Activated CD8-positive, alpha-beta memory T cell treated with anti-CD3 and anti-CD28 coated beads, Interleukin-2, amount 50 U/mL, for 48 hours (primary cell): ENCODE measurements around the gene CASP6.
"Not testable (repeated sequence)": the region's sequence is repeated elsewhere in the genome, so short reads cannot be mapped to it uniquely, and the experiment has no call there.

Source experiments
- DNase-seq: peaks from one replicate; pipeline ENCODE4 v3.0.0-alpha.2; 2020

CASP6 gene

GRCh38 chr4:109718759-109719158 is 15.5 kb upstream of the CASP6 start:
- no peak for DNase-seq

- DNase-seq = no peak
Measured at GRCh38 chr4:109713500-109713899, 10.3 kb upstream of the CASP6 start.

GRCh38 chr4:109708990-109709389 is 5.7 kb upstream of the CASP6 start:
- no peak for DNase-seq

- no peak for DNase-seq
Measured at GRCh38 chr4:109708435-109708834, 5.2 kb upstream of the CASP6 start.

- DNase-seq = no peak
Measured at GRCh38 chr4:109703664-109704361, 568 bp upstream of the CASP6 start.

- DNase-seq = no peak
Measured at GRCh38 chr4:109701566-109702410, 1.5 kb downstream of the CASP6 start.

- no peak for DNase-seq
Measured at GRCh38 chr4:109699553-109700225, 3.6 kb downstream of the CASP6 start.

GRCh38 chr4:109698656-109699055 is 4.6 kb downstream of the CASP6 start:
- no peak for DNase-seq

GRCh38 chr4:109691411-109691920 is 11.8 kb downstream of the CASP6 start:
- no peak for DNase-seq

- DNase-seq = no peak
Measured at GRCh38 chr4:109690690-109691410, 12.4 kb downstream of the CASP6 start.

- no peak for DNase-seq
Measured at GRCh38 chr4:109684727-109685126, 18.5 kb downstream of the CASP6 start.

- DNase-seq = no peak
Measured at GRCh38 chr4:109683621-109684253, 19.5 kb downstream of the CASP6 start.

- DNase-seq = no peak
Measured at GRCh38 chr4:109682875-109683274, 20.4 kb downstream of the CASP6 start.

GRCh38 chr4:109678925-109679324 is 24.3 kb downstream of the CASP6 start:
- not testable (repeated sequence) for DNase-seq

GRCh38 chr4:109678472-109678871 is 24.8 kb downstream of the CASP6 start:
- not testable (repeated sequence) for DNase-seq

- no peak for DNase-seq
Measured at GRCh38 chr4:109676886-109677285, 26.4 kb downstream of the CASP6 start.

GRCh38 chr4:109675843-109676242 is 27.4 kb downstream of the CASP6 start:
- no peak for DNase-seq

GRCh38 chr4:109675181-109675580 is 28.1 kb downstream of the CASP6 start:
- no peak for DNase-seq

GRCh38 chr4:109673303-109673702 is 29.9 kb downstream of the CASP6 start:
- no peak for DNase-seq

GRCh38 chr4:109672169-109672930 is 30.9 kb downstream of the CASP6 start:
- DNase-seq = no peak

GRCh38 chr4:109671350-109671749 is 31.9 kb downstream of the CASP6 start:
- DNase-seq = no peak
